Epithelial cell of esophagus (primary cell): ENCODE results near the gene PRPSAP1.
"Not testable (repeated sequence)": the region's sequence is repeated elsewhere in the genome, so short reads cannot be mapped to it uniquely, and the experiment has no call there.

Experiments
- DNase-seq: peaks from one replicate; pipeline ENCODE4 v3.0.0; 2010; ENCODE audit warnings: low read depth
- H3K4me3 ChIP-seq: 2 replicates; pipeline ENCODE4 v1.5.1; 2011; ENCODE audit warnings: mild to moderate bottlenecking, low read length, control low read depth
- TF ChIP-seq, protein P1 (sequence below): IDR thresholded peaks from 2 replicates; pipeline ENCODE4 v1.5.1; 2011; ENCODE audit warnings: low read depth, mild to moderate bottlenecking, low read length, control low read depth, inconsistent platforms; ENCODE audit not compliant: insufficient read depth; ENCODE audit errors: missing control alignments

The PRPSAP1 gene

DNA sequence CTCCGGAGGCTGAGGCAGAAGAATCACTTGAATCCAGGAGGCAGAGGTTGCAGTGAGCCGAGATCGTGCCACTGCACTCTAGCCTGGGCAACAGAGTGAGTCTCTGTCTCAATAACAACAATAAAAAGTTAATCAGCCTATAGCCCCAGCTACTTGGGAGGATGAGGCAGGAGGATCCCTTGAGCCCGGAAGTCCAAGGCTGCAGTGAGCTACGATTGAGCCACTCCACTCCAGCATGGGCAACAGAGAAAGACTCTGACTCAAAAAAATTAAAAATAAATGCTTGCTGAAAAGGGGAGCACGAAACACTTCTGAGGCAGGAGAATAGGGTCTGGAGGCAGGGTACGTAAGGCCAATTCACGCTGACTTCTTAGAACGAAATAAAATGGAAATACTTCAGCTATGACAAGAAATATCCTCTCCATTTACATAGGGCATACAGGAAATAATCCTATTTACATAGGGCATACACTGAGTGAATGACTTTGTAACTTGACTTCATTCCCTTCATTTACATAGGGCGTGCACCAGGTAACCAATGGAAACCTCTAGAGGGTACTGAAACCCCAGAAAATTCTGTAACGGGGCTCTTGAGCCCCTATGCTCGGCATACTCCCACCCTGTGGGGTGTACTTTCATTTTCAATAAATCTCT, 3.2 kb upstream of the PRPSAP1 start:
- TF ChIP-seq, protein P1, sequence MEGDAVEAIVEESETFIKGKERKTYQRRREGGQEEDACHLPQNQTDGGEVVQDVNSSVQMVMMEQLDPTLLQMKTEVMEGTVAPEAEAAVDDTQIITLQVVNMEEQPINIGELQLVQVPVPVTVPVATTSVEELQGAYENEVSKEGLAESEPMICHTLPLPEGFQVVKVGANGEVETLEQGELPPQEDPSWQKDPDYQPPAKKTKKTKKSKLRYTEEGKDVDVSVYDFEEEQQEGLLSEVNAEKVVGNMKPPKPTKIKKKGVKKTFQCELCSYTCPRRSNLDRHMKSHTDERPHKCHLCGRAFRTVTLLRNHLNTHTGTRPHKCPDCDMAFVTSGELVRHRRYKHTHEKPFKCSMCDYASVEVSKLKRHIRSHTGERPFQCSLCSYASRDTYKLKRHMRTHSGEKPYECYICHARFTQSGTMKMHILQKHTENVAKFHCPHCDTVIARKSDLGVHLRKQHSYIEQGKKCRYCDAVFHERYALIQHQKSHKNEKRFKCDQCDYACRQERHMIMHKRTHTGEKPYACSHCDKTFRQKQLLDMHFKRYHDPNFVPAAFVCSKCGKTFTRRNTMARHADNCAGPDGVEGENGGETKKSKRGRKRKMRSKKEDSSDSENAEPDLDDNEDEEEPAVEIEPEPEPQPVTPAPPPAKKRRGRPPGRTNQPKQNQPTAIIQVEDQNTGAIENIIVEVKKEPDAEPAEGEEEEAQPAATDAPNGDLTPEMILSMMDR: no peak
- no peak for DNase-seq

GRCh38 chr17:76354747-76355310, 1.1 kb upstream of the PRPSAP1 start:
- TF ChIP-seq, protein P1: no peak
- no peak overlapping the region for H3K4me3 ChIP-seq
- DNase-seq: no peak

More for the DNA sequence above, 3.2 kb upstream of the PRPSAP1 start:
- no peak overlapping the region for H3K4me3 ChIP-seq

DNA sequence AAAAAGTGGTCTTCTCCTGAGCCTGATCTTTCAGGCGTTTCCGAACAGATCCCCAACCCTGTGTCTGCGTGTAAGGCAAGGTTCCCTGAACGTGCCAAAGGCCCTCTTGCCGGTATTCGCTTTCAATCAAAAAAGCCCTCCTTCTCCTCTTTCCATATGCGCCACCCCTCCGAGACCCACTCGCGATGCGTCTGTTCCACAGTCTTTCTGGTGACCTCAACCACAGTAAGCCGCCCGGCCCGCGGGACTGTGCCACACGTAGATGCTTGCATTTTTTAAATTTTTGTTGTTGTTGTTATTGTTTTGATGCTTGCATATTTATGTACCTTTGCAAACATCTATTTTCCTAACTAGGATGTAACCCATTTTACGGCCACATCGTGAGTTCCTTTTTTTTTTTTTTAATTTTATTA, 607 bp upstream of the PRPSAP1 start:
- DNase-seq: no peak
- TF ChIP-seq, protein P1: no peak
- peak overlapping the region; percentile 77 for H3K4me3 ChIP-seq

GRCh38 chr17:76353004-76353598, 615 bp downstream of the PRPSAP1 start:
- TF ChIP-seq, protein P1: no peak
- H3K4me3 ChIP-seq: peak overlapping the region; percentile 77
- peak; percentile 40 for DNase-seq

GRCh38 chr17:76351526-76352071, 2.1 kb downstream of the PRPSAP1 start:
- no peak for DNase-seq
- no peak overlapping the region for H3K4me3 ChIP-seq
- TF ChIP-seq, protein P1: no peak

DNA sequence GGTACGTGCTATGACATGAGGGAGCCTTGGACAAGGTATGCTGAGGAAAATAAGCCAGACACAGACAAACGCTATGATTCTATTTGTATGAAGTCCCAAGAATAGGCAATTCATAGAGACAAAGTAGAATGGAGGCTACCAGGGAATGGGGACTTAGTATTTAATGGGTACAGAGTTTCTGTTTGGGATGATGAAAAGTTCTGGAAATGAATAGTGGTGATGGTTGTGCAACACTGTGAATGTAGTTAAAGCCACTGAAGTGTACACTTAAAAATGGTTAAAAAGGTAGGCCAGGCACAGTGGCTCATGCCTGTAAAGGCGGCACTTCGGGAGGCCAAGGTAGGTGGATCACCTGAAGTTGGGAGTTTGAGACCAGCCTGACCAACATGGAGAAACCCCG, 3.3 kb downstream of the PRPSAP1 start:
- TF ChIP-seq, protein P1: no peak
- DNase-seq: no peak
- H3K4me3 ChIP-seq: no peak overlapping the region

DNA sequence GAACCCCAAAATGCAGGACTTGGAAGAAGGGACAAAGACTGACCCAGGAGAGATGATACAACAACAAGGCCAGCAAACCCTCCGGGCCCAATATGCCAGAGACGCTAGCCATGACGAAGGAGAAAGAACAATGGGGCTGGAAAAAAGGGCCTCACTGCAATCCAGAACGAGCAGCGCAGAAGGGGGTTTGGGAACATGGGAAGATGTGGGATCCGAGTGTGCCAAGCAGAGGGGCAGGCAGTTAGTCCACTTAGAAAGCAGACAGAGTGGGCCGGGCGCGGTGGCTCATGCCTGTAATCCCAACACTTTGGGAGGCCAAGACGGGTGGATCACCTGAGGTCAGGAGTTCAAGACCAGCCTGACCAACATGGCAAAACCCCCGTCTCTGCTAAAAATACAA, 6.8 kb downstream of the PRPSAP1 start:
- DNase-seq, H3K4me3 ChIP-seq: not testable (repeated sequence)
